Endothelial cell of umbilical vein (primary cell): ENCODE measurements around the gene LCNL1.
"Not testable (repeated sequence)": the region's sequence is repeated elsewhere in the genome, so short reads cannot be mapped to it uniquely, and the experiment has no call there.

Experiments
- CTCF ChIP-seq, 2 donors: IDR thresholded peaks; 1 replicate in 1 of 2; 2 replicates in 1 of 2; pipeline ENCODE4 v1.5.1; 2011; ENCODE audit warnings: low read length in 2 of 2, mild to moderate bottlenecking in 2 of 2, moderate library complexity in 2 of 2, control low read depth in 1 of 2, inconsistent platforms in 1 of 2, low read depth in 1 of 2; ENCODE audit not compliant: insufficient read depth in 1 of 2; ENCODE audit errors: extremely low read depth in 1 of 2
- POLR2A ChIP-seq: IDR thresholded peaks from 2 replicates; pipeline ENCODE4 v1.6.1; 2012; ENCODE audit warnings: low read depth, mild to moderate bottlenecking, control low read depth, low read length

GRCh38 chr9:137033481-137033880 is 50.7 kb downstream of the LCNL1 start:
- TF ChIP-seq CTCF (IDR thresholded peaks at IDR 0.05; ENCODE audit: extremely low read depth in 1 of 2, insufficient read depth in 1 of 2, low read depth in 1 of 2, low read length in 2 of 2); POLR2A: not testable (repeated sequence)
